Measurements from ENCODE around the gene NSMCE4A.
"Not testable (repeated sequence)": the region's sequence is repeated elsewhere in the genome, so short reads cannot be mapped to it uniquely, and the experiment has no call there.

The NSMCE4A gene

GRCh38 chr10:121981346-121981745 lies 6.3 kb upstream of the NSMCE4A start:
- no peaks in the 10 kb centered on the region for H3K4me1 ChIP-seq
- no peak overlapping the region for H3K4me3 ChIP-seq (ENCODE audit: low read depth, low read length)
- H3K9me3 ChIP-seq (ENCODE audit: control insufficient read depth, low read length): no peaks in the 10 kb centered on the region
- no peaks in the 10 kb centered on the region for H3K79me2 ChIP-seq
- H3K9ac ChIP-seq: no peak overlapping the region
- no peaks in the 10 kb centered on the region for H3K27me3 ChIP-seq (ENCODE audit: control insufficient read depth, insufficient read depth, low read length)
- TF ChIP-seq CTCF (IDR thresholded peaks at IDR 0.05): no peak
- H3K27ac ChIP-seq: no peak overlapping the region
- no peak overlapping the region for H3K4me2 ChIP-seq (ENCODE audit: low read length)
- H3K36me3 ChIP-seq (ENCODE audit: control insufficient read depth, insufficient read depth, low read length): no peaks in the 10 kb centered on the region
- no peak overlapping the region for H2AFZ ChIP-seq

- Histone ChIP-seq H3K27ac (no peak overlapping the region), H3K9ac (no peak overlapping the region), H3K36me3 (ENCODE audit: control insufficient read depth, insufficient read depth, low read length) (no peaks in the 10 kb centered on the region), H3K79me2 (no peaks in the 10 kb centered on the region), H3K27me3 (ENCODE audit: control insufficient read depth, insufficient read depth, low read length) (no peaks in the 10 kb centered on the region), H2AFZ (no peak overlapping the region), H3K4me1 (no peaks in the 10 kb centered on the region), H3K4me2 (ENCODE audit: low read length) (no peak overlapping the region), H3K9me3 (ENCODE audit: control insufficient read depth, low read length) (no peaks in the 10 kb centered on the region), H3K4me3 (ENCODE audit: low read depth, low read length) (no peak overlapping the region)
- TF ChIP-seq CTCF (IDR thresholded peaks at IDR 0.05): no peak
Observed at GRCh38 chr10:121978511-121978910, 3.5 kb upstream of the NSMCE4A start.

GRCh38 chr10:121976607-121977006 lies 1.6 kb upstream of the NSMCE4A start:
- no peak overlapping the region for H3K9ac ChIP-seq
- H3K4me2 ChIP-seq (ENCODE audit: low read length): no peak overlapping the region
- H3K79me2 ChIP-seq: no peaks in the 10 kb centered on the region
- H3K27me3 ChIP-seq (ENCODE audit: control insufficient read depth, insufficient read depth, low read length): no peaks in the 10 kb centered on the region
- no peak for TF ChIP-seq CTCF (IDR thresholded peaks at IDR 0.05)
- H3K9me3 ChIP-seq (ENCODE audit: control insufficient read depth, low read length): no peaks in the 10 kb centered on the region
- H3K36me3 ChIP-seq (ENCODE audit: control insufficient read depth, insufficient read depth, low read length): no peaks in the 10 kb centered on the region
- no peak overlapping the region for H3K27ac ChIP-seq
- no peak overlapping the region for H3K4me3 ChIP-seq (ENCODE audit: low read depth, low read length)
- H2AFZ ChIP-seq: no peak overlapping the region
- H3K4me1 ChIP-seq: no peaks in the 10 kb centered on the region

GRCh38 chr10:121975295-121976086 lies 474 bp upstream of the NSMCE4A start:
- H3K9ac ChIP-seq: peak overlapping the region; percentile 97
- peak overlapping the region; percentile 70 for H3K4me3 ChIP-seq (ENCODE audit: low read depth, low read length)
- no peak for TF ChIP-seq CTCF (IDR thresholded peaks at IDR 0.05)
- no peaks in the 10 kb centered on the region for H3K4me1 ChIP-seq
- peak overlapping the region; percentile 75 for H3K4me2 ChIP-seq (ENCODE audit: low read length)
- H3K27ac ChIP-seq: peak overlapping the region; percentile 95
- no peaks in the 10 kb centered on the region for H3K79me2 ChIP-seq
- H2AFZ ChIP-seq: peak overlapping the region; percentile 100
- no peaks in the 10 kb centered on the region for H3K9me3 ChIP-seq (ENCODE audit: control insufficient read depth, low read length)
- H3K36me3 ChIP-seq (ENCODE audit: control insufficient read depth, insufficient read depth, low read length): no peaks in the 10 kb centered on the region
- no peaks in the 10 kb centered on the region for H3K27me3 ChIP-seq (ENCODE audit: control insufficient read depth, insufficient read depth, low read length)

GRCh38 chr10:121974019-121974534 lies 940 bp downstream of the NSMCE4A start:
- H3K4me2 ChIP-seq (ENCODE audit: low read length): peak overlapping the region; percentile 75
- H3K79me2 ChIP-seq: no peaks in the 10 kb centered on the region
- H3K9ac ChIP-seq: peak overlapping the region; percentile 97
- no peaks in the 10 kb centered on the region for H3K4me1 ChIP-seq
- H3K27me3 ChIP-seq (ENCODE audit: control insufficient read depth, insufficient read depth, low read length): no peaks in the 10 kb centered on the region
- H3K4me3 ChIP-seq (ENCODE audit: low read depth, low read length): peak overlapping the region; percentile 70
- H3K27ac ChIP-seq: peak overlapping the region; percentile 95
- peak overlapping the region; percentile 100 for H2AFZ ChIP-seq
- H3K9me3 ChIP-seq (ENCODE audit: control insufficient read depth, low read length): no peaks in the 10 kb centered on the region
- TF ChIP-seq CTCF (IDR thresholded peaks at IDR 0.05): no peak
- no peaks in the 10 kb centered on the region for H3K36me3 ChIP-seq (ENCODE audit: control insufficient read depth, insufficient read depth, low read length)

GRCh38 chr10:121969086-121969485 lies 5.9 kb downstream of the NSMCE4A start:
- H3K9ac ChIP-seq; H2AFZ ChIP-seq; H3K4me2 ChIP-seq (ENCODE audit: low read length); H3K36me3 ChIP-seq (ENCODE audit: control insufficient read depth, insufficient read depth, low read length); H3K27ac ChIP-seq; H3K27me3 ChIP-seq (ENCODE audit: control insufficient read depth, insufficient read depth, low read length); H3K79me2 ChIP-seq; H3K4me3 ChIP-seq (ENCODE audit: low read depth, low read length); H3K4me1 ChIP-seq; H3K9me3 ChIP-seq (ENCODE audit: control insufficient read depth, low read length): not testable (repeated sequence)

Measured in parathyroid adenoma (tissue), 2 donors.